CMK (cell line): ENCODE data around the gene C2orf78.
"Not testable (repeated sequence)": the region's sequence is repeated elsewhere in the genome, so short reads cannot be mapped to it uniquely, and the experiment has no call there.

Experiments
- DNase-seq: peaks from one replicate; pipeline ENCODE4 v3.0.0-alpha.2; 2010; ENCODE audit warnings: low read depth

C2orf78 gene

DNA sequence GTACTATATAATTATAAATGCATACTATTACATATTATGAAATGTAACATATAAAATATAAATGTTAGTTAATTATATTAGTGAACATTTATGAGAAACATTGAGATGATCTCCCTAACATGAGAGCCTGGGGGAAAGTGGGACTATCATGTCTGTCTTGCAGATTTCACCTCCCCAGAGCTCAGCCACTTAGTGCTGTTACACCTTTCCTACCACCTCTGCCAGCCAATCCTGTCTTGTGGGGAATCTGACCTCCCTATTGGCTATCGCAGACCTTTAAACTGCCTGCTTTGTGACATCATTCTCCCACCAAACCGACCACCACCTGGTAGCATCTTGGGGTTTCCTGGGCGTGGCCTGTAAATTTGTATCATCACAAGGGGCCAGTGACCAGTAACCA, at the start of gene C2orf78:
C2orf78 (plus strand) TSS at position 301 of the 400 bp plus-strand sequence. CDS start 127 bp downstream, outside the sequence.
- not testable (repeated sequence) for DNase-seq

DNA sequence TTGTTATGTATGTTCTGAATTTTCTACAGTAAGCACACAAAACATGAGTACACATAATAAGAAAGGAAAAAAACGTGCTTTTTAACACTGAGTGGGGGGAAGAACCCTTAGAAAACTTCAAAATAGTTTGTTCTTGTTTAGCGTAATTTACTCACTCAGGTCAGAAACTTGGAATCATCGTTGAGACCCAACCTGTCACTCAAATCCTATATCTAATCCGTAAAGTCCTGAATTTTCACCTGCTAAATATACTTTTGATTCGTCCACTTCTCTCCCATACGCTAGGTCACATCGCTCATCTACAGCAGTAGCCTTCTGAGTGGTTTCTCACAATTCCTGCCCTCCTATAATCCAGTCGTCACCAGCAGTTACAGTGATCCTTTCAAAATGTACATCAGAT, 47.6 kb upstream of the C2orf78 start:
- DNase-seq, result no peak

DNA sequence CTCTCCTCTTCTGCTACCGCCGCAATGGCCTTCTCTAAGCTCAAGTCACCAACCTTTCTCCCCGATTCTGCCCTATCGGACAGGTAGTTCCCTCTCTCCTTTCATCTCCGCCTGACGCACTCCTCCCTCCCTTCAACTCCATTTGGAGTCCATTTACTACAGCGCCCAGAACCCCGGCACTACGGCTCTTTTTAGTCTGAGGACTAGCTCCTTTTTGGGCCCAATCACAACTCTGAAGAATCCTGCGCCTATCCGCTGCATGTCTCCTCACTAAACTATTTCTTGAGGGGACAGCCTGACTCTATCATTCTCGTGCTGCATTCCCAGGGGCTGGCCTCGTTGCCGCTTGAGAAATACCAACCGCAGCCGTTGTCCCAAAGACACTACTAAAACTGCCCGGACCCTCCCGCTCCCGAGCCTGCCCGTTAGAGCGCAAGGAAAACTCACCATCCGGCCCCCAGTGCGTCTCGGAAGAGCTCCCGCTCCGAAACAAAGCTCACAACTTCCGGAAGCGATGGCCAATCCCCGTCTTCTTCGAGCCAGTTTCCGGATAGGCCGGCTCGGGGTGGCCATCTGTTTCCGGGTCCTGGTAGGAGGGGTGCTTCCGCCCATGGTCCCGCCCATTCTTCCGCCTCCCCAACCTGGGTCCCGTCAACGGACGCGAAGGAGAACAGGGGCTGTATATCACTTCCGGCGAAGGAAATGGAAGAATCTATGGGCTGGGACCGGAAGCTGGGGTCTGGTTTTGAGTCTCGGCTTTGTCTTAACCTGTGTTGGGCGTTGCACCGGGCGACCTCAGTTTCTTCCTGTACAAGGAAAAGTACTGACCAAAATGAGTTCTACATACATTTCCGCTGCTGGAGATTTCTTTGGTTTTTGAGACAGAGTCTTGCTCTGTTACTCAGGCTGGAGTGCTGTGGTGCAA, 46.9 kb upstream of the C2orf78 start, which contains the start of gene TPRKB:
TPRKB (minus strand) TSS at position 491 of the 925 bp plus-strand sequence. CDS start 2,776 bp downstream, outside the sequence.
- DNase-seq, result peak; percentile 98

- no peak for DNase-seq
Measured at GRCh38 chr2:73739101-73739500, 44.9 kb upstream of the C2orf78 start.

GRCh38 chr2:73740767-73741166, 43.2 kb upstream of the C2orf78 start:
- DNase-seq, result no peak

DNA sequence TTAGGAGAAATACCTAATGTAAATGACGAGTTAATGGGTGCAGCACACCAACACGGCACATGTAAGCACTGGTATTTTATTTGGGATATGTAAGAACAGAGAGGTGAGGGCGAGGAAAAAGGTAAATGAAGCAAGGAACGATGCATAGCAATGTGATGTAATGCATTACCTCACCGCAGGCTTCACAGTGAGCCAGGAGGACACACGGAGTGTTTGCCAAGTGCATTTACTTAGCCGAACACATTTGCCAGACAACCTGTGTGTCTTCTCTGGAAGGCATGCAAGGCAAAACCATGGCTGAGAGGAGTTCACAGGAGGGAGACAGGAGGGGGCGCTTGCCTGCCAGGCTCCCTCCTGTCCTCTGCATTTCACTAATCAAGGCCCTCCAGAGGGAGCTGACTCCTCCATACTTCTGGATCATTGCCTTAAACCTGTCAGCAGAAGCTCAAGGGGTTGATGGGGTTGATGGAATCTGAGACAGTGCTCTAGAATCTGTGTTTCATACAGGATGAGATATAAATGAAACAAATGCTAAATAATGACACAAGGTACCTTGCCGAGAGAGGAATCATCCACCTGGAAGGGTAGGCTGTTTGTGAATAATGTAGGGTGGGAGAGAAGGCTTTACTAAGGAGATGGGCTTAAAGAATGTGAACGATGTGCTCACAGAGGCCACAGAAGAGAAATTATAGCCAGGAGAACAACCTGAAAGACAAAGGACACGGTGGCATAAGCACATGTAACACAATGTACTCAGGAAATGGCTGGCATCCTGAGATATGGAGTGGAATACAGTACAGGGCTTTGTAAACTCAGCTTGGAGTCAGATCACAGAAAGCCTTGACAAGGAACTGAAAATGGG, 37.7 kb upstream of the C2orf78 start:
- no peak for DNase-seq

GRCh38 chr2:73746877-73747208, 37.1 kb upstream of the C2orf78 start:
- DNase-seq, result no peak

DNA sequence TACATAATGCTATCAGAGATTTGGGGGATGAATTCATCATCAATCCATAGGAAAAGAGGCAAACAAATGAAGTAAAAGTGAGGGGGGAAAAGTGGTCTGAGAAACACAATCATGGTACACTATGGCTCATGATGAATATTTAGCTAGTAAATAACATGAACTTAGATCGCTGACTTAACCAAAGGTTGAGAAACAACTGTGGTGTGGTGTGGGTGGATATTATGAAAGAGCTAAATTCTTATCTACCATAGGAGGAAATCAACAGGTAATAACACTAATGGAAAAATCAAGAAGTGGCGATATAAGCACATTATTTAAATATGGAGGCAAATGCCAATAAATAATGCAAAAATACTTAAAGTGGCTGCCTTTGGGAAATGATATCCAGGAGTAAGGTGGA, 34.7 kb upstream of the C2orf78 start:
- DNase-seq, result no peak

- DNase-seq, result not testable (repeated sequence)
Measured at GRCh38 chr2:73754332-73754731, 29.7 kb upstream of the C2orf78 start.

- no peak for DNase-seq
Measured at GRCh38 chr2:73759285-73759764, 24.7 kb upstream of the C2orf78 start.

DNA sequence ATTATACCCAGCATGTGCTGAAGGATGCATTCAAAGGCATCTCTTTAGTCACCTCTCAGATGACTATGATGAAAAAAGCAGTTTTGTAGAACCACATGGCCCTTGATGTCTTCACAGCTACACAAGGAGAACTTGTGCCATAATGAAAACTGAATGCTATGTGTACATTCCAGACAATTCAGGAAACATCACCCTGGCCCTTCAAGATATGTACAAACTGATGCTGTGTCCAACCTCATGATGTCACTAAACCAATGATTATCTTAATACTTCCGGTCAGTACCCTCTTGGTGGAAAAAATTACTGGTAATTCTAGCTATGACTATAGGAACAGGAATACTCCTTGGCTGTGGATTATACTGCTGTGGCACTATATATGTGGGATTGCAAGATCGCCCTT, 24.1 kb upstream of the C2orf78 start:
- no peak for DNase-seq

DNA sequence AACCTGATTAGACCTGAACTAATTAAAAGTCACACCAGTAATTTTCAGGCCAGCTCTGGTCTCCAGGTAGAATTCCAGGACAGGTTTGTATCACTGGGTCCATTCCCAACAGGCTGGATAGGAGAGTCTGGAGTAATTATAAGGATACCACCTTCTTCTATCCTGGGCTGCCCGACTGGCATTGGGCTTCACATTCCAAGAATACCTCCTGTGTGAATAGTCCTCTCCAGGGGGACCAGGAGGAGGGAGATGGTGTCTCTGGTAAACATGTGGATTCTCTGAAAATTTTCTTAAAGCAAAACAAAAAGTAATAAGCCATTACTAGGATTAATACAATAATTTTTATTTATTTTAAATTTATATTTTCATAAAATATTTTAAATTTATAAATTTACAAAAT, 21.4 kb upstream of the C2orf78 start:
- no peak for DNase-seq

DNA sequence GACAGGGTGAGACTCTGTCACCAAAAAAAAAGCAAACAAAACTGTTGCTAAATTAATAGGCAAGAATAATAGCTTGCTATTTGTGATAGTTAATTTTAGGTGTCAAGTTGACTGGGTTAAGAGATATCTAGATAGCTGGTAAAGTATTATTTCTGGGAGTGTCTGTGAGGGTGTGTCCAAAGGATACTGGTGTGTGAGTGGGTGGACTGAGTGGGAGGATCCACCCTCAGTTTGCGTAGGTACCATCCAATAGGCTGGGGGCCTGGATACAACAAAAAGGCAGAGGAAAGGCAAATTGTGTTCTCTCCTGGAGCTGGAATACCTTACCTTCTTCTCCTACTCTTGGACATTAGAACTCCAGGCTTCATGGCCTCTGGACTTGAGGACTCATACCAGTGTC, 19.0 kb upstream of the C2orf78 start:
- DNase-seq, result no peak

GRCh38 chr2:73766349-73766748, 17.6 kb upstream of the C2orf78 start:
- DNase-seq, result no peak

GRCh38 chr2:73766994-73767393, 17.0 kb upstream of the C2orf78 start:
- DNase-seq, result no peak

GRCh38 chr2:73770725-73771124, 13.3 kb upstream of the C2orf78 start:
- DNase-seq, result no peak

- DNase-seq, result no peak
Measured at GRCh38 chr2:73772819-73773218, 11.2 kb upstream of the C2orf78 start.

DNA sequence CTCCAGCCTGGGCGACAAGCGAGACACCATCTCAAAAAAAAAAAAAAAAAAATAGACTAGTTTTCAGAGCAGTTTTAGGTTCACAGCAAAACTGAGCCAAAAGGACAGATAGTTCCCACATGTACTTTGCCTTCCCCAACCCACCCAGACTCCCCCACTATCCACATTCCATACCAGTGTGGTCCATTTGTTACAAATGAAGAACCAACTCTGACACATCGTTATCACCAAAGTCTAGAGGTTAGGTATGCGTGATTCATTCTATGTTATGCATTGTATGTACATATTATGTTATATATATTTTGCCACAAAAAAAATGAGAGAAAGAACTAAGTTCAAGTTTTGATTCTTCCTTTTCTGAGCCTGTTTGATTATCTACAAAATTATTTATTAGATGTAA, 7.6 kb upstream of the C2orf78 start:
- DNase-seq, result no peak

DNA sequence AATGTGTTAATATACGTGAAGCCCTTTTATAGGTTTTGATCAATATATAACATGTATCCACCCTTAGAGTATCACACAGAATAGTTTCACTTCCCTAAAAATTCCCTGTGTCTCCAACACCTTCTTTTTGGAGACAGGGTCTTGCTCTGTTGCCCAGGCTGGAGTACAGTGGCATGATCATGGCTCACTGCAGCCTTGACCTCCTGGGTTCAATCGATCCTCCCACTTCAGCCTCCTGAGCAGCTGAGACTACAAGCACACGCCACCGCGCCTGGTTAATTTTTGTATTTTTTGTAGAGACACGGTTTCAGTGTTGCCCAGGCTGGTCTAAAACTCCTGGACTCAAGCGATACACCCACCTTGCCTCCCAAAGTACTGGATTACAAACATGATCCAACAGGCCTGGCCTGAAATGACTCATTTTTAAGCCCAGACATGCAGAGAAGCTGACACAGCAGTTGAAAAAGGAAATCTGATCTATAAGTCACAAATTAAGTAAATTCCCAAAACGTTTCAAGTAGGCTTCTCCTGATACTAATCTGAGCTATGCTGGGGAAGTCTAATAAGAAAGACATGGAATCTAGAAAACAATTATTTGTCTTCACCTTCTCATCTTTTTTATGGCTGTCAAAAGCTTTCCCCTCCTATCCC, 7.0 kb upstream of the C2orf78 start:
- DNase-seq, result no peak

- DNase-seq, result not testable (repeated sequence)
Measured at GRCh38 chr2:73778867-73779466, 5.0 kb upstream of the C2orf78 start.

DNA sequence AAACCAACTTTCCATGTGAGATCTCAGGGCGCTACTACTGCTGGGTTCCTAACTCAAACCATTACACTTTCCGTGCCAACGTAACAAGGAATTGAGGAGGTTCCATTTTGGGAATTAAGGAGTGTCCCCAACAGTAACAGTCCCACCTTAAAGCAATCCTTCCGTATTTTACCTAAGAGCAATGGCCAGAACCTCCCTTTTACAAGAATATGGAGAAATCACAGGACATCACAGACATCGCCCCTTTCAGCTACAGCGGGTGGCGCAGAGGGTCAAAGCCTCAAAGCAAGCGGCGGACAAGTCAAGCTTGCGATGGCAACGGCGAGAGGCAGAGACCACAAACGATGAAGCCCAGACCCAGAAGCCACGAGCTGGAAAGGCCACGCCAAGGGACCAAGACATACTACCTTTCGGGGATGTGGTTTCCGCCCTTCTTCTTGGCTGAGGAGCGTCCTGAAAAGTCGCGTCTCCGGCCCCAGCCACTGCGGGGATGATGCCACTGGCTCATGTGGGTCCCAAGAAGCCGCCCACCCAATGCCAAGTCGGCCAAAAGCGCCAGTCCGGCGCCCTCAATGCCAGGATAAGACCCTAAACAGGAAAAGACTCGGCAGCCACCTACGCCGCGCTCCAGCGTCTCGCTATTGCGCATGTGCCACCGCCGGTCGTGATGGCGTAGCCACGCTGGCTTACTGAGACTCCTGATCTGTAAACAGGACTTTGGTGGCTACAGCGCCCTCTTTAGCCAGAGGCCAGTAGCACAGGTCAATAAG, 4.3 kb upstream of the C2orf78 start, which contains the start of gene DUSP11:
DUSP11 (minus strand) TSS at position 637 of the 770 bp plus-strand sequence; CDS start at position 508, 129 bp downstream.
- DNase-seq, result peak; percentile 89
